ENCODE data around the gene KIF6. TPM values are rescaled to one million over a fixed set of nuclear protein-coding genes. Genes with fewer than 3 reads are reported as not detected.
"Not testable (repeated sequence)": the region's sequence is repeated elsewhere in the genome, so short reads cannot be mapped to it uniquely, and the experiment has no call there.

Gene KIF6
- polyA plus RNA-seq, 4 donors = 0.72 to 5.5 (median 4.1) TPM

DNA sequence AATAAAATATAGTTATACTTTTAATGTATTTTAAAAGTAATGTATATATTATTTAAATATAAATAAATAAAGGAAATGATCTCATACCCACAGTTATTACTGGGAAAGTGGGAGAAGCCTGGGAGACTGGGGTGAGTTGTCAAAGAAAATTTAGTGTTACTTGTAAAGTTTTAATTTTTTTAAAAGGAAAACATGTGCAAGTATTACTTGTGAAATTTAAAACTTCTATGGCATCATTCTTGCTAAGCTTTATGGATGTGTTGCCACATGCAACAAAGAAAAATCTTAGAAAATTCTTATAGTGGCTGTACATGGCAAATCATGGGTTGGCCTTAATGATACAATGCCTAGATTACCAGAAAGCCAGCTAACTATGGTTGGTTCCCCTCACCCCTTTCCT, 208.7 kb downstream of the KIF6 start:
- DNase-seq (ENCODE audit: low read depth in 4 of 4, low spot score in 3 of 4) = no peak

DNA sequence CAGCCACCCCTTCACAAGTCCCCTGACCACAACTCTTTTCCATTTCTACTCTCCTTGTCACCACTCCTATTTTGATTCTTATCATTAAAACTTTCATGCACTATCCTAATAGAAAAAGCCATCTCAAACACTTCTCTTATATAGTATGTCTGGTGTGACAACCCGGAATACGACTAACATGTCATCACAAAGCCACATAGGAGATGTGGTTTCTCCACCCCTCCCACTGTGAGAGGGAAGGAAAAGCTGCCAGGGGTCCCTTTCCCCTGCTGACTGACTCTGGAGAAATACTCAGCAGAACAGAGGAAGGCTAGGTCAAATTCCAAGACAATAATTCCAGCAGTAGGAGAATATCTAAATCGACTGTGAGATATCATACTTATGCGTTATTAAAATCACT, 209.7 kb downstream of the KIF6 start:
- DNase-seq (ENCODE audit: low read depth in 4 of 4, low spot score in 3 of 4) = no peak

DNA sequence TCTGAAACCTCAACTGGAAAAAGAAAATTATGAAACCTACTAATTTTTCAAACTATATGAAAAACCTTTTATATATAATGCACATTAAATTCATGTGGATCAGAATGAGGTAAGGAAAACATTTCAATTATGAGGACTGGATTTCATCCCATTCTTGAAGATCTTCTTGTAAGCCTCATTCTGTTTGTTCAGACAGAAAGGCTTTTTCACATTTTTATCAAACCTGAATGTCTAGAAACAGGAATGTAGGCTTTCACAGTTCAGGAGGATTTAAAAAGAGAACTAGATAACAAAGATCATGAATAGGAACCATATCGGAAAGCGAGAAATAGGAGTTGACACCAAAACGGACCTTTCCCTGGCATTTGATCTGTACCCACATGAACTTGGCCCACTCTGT, 210.2 kb downstream of the KIF6 start:
- no peak for DNase-seq (ENCODE audit: low read depth in 4 of 4, low spot score in 3 of 4)

DNA sequence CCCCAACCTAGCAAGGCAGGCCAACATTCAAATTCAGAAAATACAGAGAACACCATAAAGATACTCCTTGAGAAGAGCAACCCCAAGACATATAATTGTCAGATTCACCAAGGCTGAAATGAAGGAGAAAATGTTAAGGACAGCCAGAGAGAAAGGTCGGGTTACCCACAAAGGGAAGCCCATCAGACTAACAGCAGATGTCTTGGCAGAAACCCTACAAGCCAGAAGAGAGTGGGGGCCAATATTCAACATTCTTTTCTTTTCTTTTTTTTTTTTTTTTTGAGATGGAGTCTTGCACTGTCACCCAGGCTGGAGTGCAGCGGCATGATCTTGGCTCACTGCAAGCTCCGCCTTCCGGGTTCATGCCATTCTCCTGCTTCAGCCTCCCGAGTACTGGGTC, 215.4 kb downstream of the KIF6 start:
- not testable (repeated sequence) for DNase-seq (ENCODE audit: low read depth in 4 of 4, low spot score in 3 of 4)

DNA sequence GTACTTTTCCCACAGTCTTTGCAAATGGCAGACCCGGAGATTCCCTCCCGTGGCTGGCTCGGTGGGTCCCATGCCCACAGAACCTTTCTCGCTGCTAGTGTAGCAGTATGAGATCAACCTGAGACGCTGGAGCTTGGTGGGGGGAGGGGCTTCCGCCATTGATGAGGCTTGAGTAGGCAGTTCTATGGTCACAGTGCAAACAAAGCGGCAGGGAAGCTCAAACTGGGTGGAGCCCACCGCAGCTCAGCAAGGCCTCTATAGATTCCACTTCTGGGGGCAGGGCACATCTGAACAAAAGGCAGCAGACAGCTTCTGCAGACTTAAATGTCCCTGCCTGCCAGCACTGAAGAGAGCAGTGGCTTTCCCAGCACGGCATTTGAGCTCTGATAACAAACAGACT, 216.7 kb downstream of the KIF6 start:
- DNase-seq (ENCODE audit: low read depth in 4 of 4, low spot score in 3 of 4) = no peak

DNA sequence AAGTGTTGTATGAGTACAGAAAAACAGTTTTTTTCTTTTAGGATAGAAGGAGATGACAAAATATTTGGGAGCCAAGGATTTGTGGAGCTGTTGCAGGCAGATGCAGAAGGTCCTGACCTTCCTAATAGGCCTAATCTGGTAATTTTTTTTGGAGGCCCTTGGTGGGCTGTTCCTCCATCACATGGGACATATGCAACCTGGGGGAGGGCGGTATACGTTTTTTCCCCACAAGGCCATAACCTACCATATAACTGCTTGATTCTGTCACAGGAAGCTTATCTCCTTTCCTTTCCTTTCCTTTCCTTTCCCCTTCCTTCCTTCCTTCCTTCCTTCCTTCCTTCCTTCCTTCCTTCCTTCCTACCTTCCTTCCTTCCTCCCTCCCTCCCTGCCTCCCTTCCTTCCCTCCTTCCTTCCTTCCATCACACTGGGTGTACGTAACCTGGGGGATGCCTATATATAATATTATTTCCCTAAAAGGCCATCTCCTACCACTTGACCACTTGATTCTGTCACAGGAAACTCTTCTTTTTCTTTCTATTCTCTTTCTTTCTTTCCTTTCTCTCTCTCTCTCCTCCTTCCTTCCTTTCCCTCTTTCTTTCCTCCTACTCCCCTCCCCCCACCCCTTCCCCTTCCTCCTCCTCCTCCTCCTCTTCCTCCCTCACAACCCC, 217.7 kb downstream of the KIF6 start:
- DNase-seq (ENCODE audit: low read depth in 4 of 4, low spot score in 3 of 4) = no peak

DNA sequence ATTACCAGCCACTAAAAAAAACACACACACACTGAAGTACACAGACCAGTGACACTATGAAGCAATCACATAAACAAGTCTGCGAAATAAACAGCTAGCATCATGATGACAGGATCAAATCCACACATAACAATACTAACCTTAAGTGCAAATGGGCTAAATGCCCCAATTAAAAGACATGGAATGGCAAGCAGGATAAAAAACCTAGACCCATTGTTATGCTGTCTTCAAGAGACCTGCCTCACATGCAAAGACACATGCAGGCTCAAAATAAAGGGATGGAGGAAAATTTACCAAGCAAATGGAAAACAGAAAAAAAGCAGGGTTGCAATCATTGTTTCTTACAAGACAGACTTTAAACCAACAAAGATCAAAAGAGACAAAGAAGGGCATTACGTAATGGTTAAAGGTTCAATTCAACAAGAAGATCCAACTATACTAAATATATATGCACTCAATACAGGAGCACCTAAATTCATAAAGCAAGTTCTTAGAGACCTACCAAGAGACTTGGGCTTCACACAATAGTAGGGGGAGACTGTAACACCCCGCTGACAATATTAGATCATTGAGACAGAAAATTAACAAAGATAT, 222.7 kb downstream of the KIF6 start:
- not testable (repeated sequence) for DNase-seq (ENCODE audit: low read depth in 4 of 4, low spot score in 3 of 4)

DNA sequence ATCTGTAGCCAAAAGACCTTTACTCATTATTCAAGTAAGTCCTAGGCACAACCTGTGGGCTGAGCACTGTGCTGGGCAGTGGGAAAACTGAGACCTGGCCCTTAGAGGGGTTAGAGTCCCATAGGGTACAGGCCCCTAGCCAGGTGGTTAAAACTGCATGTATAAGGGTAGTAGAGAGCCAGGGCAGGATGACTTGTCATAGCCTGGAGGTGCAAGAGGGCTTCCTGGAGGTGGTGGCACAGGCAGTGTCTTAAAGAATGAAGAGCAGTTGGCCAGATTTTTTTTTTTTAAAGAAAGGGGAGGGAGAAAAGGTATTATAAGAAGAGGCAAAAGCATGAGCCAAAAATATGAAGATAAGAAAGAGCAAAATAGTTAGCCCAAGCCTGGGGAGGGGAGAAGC, 226.2 kb downstream of the KIF6 start:
- no peak for DNase-seq (ENCODE audit: low read depth in 4 of 4, low spot score in 3 of 4)

DNA sequence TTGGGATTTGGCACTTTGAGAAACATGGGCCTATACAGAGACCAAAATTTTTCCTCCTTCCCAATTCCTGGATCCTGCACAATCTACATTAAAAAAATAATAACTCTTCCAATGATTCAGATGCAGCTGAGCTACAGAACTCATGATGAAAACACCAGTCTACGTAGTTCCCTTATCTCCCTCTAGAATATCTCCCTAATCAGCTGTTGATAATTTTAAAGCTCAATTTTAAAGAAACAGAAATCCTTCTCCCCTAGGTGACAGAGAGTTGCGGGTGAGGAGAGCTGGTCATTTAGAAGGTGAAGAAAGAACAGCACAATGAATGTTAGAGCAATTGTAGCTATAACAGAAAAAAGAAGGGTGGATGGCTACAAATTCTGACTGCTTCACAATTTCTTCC, 227.1 kb downstream of the KIF6 start:
- DNase-seq (ENCODE audit: low read depth in 4 of 4, low spot score in 3 of 4) = no peak

DNA sequence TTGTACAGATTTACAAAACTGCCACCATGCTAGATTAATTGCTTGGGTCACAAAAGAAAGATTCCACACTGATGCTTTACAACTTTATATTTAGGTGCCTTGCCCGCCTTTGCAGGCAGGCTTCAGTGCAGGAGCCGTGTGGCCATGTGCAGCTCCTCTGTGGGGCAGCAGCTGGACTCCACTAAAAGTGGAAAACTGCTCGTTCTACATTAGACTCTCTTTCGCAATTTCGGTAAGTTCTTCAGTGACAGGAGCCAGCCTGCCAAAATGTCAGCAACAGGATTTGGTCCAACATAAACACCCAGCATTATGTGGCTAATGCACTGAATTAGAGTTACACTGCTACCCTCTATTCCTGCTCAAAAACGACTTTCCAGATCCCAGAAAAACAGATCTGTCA, 228.3 kb downstream of the KIF6 start:
- peak; percentile 71 to 79 (median 73) for DNase-seq (ENCODE audit: low read depth in 4 of 4, low spot score in 3 of 4)

DNA sequence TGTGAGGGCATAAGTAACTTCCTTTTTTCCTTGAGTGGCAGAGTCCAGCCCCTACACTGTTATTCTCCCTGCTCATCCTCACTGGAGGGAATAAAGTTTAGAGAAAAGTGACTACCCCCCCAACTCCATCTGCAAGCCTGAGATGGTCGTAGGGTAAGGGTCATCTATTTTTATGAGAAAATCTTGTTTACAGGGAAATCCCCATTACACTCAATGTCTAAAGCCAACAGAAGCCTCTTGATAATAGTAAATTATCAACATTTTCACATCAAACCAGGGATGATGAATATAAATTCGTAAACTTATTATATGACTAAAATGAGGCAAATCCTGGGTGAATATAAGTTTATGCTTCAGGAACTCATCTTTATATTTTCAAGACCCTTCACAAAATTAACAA, 228.8 kb downstream of the KIF6 start:
- DNase-seq (ENCODE audit: low read depth in 4 of 4, low spot score in 3 of 4) = no peak

DNA sequence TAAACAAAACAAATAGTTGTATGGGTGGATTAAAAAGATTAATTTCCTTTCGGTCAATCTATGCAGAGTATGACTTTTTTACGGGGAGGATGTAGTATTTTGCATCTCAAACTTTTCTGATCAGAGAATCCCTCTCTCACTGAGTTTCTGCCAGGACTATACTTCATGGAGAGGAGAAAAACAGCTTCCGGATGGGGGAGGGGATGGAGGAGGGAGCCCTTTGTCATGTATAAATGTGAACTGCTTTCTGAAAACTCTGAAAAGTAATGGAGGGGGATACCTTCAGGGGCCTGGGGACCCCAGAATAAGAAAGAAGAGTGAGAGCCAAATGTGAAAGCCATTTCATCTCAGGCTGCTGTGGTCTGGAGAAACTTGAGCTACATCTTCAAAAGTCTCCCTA, 229.6 kb downstream of the KIF6 start:
- DNase-seq (ENCODE audit: low read depth in 4 of 4, low spot score in 3 of 4) = no peak

DNA sequence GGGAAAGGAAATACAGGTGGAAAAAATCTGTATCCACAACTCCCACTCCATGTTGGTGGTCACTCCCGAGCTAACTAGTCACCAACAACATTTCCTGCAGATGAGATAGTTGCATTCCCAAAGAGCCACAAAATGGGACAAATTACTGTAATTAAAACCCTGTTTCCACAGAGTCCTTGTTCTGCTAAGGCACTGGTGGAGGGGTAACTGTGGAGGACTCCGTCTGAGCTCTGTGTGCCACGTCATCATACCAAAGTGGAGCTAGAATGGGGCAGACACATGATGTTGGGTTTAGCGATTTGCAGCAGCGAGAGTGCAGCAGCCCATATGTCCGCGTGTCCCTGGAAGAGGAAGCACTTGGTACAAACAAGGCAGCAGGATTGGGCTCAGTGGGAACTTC, 230.2 kb downstream of the KIF6 start:
- DNase-seq (ENCODE audit: low read depth in 4 of 4, low spot score in 3 of 4) = no peak

DNA sequence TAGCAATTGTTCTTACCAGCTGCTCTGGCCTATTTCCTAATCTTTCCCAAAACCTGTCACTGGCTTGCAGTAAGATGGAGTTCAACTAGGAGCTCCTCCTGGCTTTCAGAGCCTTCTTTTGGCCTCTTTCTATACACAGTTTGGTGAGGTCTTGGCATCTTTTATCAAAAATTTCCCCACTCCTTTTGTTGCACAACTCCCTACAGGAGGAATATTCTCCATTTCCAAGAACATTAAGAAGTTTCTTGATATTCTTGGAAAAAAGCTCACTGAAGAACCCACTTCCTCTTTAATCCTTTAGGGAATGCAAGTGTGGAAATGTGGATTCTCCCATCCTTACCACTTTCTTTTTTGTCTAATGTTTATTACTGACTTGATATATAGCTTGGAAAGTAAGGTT, 231.4 kb downstream of the KIF6 start:
- no peak for DNase-seq (ENCODE audit: low read depth in 4 of 4, low spot score in 3 of 4)

DNA sequence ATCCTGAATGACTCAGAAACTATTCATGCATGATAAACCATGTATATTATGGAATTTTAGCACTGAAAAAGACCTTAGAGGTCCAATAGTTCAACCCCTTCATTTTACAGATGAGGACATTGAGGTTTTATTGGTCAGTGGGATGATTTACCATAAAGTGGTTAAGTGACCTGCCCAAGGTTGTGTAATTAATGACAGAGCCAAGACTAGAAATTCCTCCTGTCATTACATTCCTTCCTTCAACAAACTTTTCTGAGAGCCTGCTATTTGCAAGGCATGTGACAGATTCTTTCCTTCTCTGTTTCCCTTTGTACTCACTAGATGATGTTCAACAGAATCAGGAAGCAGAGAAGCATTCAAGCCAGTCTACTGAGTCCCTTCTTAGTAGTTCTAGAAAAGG, 232.0 kb downstream of the KIF6 start:
- no peak for DNase-seq (ENCODE audit: low read depth in 4 of 4, low spot score in 3 of 4)

DNA sequence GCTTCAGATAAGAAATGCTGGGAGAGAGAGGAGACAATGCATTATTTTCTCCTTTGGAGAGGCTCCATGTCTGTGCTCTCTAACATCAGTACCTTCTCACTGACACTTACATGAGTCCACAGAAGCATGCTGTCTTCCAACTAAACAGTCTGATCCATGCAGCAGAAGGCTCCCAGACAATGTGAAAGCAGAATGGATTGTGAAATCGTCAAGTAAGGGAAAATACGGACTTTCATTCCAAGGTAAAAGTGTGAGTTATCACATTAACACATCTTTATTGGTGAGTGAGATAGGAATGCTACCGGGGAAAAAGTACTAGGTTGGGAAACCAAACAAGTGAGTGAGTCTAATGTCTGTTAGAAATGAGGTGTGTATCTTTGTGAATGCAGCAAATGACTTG, 235.1 kb downstream of the KIF6 start:
- no peak for DNase-seq (ENCODE audit: low read depth in 4 of 4, low spot score in 3 of 4)

DNA sequence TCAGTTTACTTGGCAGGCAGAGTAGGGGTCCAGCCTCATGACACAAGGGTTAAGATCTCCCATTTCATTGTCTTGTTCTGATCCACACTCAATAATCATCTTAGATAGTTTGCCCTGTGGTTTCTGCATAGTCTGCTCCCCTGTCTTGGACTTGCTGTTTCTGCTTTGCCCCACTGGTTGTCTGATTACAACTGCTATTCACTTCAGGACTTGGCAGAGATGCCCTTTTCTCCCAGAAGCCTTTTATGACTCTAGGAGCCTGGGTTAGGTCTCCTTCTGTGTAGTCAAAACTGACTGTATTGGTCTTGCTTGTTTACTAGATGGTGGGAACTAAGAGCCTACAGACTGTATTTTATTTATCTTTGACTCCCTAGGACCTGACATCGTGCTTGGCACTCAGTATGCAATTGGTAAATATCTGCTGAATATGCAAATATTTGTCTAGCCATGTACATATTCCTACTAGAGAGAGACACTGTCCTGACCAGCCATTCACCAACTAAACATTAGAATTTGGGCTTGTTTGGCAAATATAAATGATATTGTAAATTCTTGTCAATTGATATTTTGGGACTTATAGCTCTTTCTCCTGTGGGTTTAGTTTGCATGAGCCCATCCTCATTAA, 236.8 kb downstream of the KIF6 start:
- no peak for DNase-seq (ENCODE audit: low read depth in 4 of 4, low spot score in 3 of 4)

DNA sequence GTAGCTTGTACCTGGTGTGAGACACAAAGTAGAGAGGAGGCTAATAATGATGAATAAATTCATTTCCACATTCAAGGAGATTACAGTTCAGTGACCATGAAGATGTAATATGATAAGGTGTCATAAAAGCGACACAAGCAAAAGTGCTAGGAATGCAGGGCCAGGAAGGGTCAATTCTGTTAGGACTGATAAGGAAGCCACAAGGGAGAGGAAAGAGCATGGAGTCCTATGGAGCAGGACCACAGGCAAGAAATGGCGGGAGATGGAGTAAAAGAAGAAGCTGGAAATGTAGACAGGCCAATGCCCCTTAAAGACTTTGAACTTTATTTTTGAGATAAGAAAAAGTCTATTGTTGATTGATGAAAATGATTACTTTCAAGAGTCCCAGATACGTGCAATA, 240.9 kb downstream of the KIF6 start:
- no peak for DNase-seq (ENCODE audit: low read depth in 4 of 4, low spot score in 3 of 4)

DNA sequence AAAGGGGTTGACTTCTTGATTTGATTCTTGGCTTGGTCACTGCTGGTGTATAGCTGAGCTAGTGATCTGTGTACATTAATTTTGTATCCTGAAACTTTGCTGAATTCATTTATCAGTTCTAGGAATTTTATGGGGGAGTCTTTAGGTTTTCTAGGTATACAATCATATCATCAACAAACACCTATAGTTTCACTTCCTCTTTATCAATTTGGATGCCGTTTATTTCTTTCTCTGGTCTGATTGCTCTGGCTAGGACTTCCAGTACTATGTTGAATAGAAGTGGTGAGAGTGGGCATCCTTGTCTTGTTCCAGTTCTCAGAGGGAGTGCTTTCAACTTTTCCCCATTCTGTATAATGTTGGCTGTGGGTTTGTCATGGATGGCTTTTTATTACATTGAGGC, 245.4 kb downstream of the KIF6 start:
- DNase-seq (ENCODE audit: low read depth in 4 of 4, low spot score in 3 of 4) = not testable (repeated sequence)

DNA sequence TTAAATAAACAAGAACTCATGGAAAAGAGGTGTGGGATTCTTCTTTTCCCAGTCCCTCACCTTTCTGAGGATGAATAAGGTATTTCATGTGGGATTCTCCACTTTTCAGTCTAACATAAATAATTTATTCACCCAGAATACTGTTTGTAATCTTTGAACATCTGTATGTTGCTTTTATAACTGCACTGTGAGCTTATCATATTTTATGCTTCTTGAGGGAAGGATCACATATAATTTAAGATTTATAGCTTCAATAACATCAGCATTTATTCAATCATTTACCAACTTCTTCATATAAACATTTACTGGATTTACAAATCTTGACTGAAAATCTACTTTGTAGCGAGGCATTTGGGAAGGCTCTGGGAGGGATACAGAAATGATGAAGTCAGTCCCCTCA, 248.5 kb downstream of the KIF6 start:
- DNase-seq (ENCODE audit: low read depth in 4 of 4, low spot score in 3 of 4) = no peak

DNA sequence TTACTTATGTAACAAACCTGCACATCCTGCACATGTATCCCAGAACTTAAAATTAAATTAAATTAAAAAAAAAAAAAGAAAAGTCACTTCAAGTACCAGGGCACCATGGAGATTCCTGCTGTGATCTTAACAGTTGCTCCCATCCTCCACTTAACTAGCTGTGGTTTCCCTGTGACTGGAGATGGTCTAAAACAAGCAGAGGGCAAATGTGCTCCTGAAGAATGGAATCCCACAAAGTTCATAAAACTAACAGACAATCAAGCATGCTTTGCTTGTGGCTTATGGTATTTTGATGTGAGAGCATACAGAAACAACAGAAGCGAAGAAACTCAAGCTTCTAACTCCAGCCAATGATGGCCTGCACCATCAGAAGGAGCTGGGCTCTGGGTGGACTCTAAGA, 249.1 kb downstream of the KIF6 start:
- no peak for DNase-seq (ENCODE audit: low read depth in 4 of 4, low spot score in 3 of 4)

DNA sequence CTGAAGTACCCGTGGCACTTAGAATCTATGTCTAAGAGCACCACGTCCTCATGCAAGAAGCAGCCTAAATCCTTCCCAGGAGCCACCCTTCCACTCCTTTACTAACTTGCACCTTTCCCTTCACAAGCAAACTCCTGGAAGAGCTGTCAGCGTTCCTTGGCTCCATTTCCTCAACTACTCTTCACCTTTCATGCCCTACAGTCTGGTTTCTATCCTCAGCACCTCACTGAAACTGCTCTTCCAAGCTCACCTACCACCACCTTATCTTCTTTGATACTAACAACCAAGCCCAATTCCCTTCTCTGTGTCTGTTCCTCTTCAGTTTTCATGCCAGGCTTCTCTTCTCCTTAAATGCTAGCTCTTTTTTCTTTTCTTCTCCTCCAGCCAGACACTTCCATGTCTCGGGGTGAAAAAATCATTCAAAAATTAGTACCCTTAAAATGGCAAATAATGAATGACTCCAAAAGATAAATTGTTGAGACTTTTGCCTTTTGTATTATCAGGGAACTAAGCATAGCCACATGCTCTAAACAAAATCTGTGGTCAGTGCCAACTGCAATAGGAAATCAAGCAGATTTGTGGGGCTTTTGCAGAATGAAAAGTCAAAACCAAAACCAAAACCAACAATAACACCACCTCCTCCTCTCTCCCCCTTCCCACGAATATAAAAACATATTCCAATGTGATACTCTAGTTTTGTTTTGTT, 253.1 kb downstream of the KIF6 start:
- DNase-seq (ENCODE audit: low read depth in 4 of 4, low spot score in 3 of 4) = no peak

Measured in left renal pelvis (tissue), 4 donors.